Measurements from ENCODE around the gene NECAP2. TPM values are rescaled to one million over a fixed set of nuclear protein-coding genes. Genes with fewer than 3 reads are reported as not detected.

Gene NECAP2
- total and polyA plus RNA-seq, 2 of the 4 experiments (the other 2 are of a cell fraction) = 80.5 to 85.1 TPM

DNA sequence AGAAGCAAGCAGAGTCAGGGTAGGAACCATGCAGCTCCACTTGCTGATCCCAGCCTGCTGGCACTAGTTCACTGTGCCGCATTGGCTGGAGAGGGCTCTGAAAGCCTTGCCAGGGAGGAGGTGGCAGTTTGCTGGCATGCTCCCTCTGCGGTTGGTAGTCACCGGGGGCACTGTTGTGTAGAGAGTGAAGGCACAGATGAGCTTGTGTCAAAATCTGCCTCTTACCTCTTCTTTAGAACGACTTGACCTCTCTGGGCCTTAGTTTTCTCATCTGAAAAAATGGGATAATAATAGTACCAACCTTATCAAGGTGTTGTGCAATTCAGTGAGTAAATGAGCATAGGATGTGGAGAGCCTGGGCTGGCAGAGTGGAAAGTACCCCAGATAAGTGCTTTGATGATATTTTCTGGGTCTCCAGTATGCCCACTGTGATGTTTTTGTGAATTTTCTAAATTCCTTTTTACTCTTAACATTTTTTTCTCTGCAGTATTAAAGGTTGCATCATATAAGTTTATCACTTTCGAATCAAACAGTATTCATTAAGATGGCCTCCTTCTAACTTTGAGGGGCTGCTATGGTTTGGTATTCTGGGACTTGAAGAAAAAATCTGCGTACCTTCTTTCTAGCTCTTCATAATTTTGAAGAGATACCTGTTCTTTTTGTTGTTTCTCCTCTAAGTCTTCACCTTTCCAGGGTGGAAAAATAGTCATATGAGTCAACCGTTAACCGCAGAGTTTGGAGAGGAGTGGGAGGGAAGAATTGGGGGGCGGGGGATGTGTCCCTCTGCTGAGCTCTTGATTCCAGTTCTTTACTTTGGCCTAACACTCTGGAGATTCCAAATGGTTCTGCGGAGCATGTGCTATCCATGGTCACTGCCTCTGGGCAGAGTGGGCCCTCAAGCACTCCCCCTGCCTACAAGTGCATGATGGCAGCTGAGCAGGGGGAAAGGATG is 46.7 kb upstream of the NECAP2 start:
- H2BK5ac ChIP-seq (ENCODE audit: low read depth, low read length, poor library complexity, severe bottlenecking) = no peak overlapping the region
- H3K9me3 ChIP-seq (ENCODE audit: control insufficient read depth, insufficient read depth, low read length) = no peaks in the 10 kb centered on the region
- H3K36me3 ChIP-seq (ENCODE audit: control insufficient read depth, insufficient read depth, low read length) = peaks cover 34% of the 10 kb centered on the region
- H2BK20ac ChIP-seq (ENCODE audit: low read depth, low read length) = no peak overlapping the region; the same call in 1 of the 2 replicates
- peak overlapping the region; percentile 75 for H2AK9ac ChIP-seq (replicated peaks; ENCODE audit: low read depth, low read length, poor library complexity)
- peaks cover 37% of the 10 kb centered on the region for H3K9me1 ChIP-seq (ENCODE audit: insufficient read depth, low read length)
- 0 out of 4 replicates have a peak overlapping the region, but pooled peaks of 1 of the 2 experiments have one; percentile 9 for H4K8ac ChIP-seq (ENCODE audit: low read depth in 2 of 2, low read length in 2 of 2)
- no peak overlapping the region for H2BK120ac ChIP-seq (ENCODE audit: low read depth, low read length)
- peaks cover 25% of the 10 kb centered on the region for H3K4me1 ChIP-seq (ENCODE audit: control insufficient read depth, insufficient read depth, low read length)
- dilution Hi-C loops (cut with HindIII; ENCODE audit: low sequenced_read_pairs, unreplicated experiment) = no loop called here
- BruUV-seq (replicated peaks) = no TSS peak
- DNase-seq = no peak
- H3K4me2 ChIP-seq (ENCODE audit: low read depth, low read length) = no peak overlapping the region
- ATAC-seq (ENCODE audit: low read depth) = no peak
- no peak overlapping the region; the same call in 1 of the 2 replicates for H4K91ac ChIP-seq (ENCODE audit: insufficient read depth, low read depth, low read length)
- H3K4me3 ChIP-seq (ENCODE audit: insufficient read depth, low read depth, low read length) = no peak overlapping the region
- H3K23ac ChIP-seq (ENCODE audit: low read depth, low read length) = no peak overlapping the region; the same call in 1 of the 2 replicates
- no peak overlapping the region for H3K27ac ChIP-seq (ENCODE audit: insufficient read depth, low read length)
- H2AK5ac ChIP-seq (ENCODE audit: low read depth, low read length) = no peak overlapping the region
- TF ChIP-seq, protein P1, sequence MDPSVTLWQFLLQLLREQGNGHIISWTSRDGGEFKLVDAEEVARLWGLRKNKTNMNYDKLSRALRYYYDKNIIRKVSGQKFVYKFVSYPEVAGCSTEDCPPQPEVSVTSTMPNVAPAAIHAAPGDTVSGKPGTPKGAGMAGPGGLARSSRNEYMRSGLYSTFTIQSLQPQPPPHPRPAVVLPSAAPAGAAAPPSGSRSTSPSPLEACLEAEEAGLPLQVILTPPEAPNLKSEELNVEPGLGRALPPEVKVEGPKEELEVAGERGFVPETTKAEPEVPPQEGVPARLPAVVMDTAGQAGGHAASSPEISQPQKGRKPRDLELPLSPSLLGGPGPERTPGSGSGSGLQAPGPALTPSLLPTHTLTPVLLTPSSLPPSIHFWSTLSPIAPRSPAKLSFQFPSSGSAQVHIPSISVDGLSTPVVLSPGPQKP (IDR thresholded peaks at IDR 0.05; ENCODE audit: borderline replicate concordance, low read depth, low read length) = no peak
- TF ChIP-seq CEBPB (IDR thresholded peaks at IDR 0.05; ENCODE audit: low read depth, low read length) = peak; percentile 75
- no peak overlapping the region for H3K14ac ChIP-seq (replicated peaks; ENCODE audit: low read depth, low read length)
- H2BK15ac ChIP-seq (ENCODE audit: low read depth, low read length) = no peak overlapping the region
- in situ Hi-C loops (cut with MboI; ENCODE audit: low sequenced_read_pairs) = no loop called here
- H4K5ac ChIP-seq (ENCODE audit: low read depth, low read length) = no peak overlapping the region
- 100% methylated on average over 1 of the region's 10 CpGs; no CpG with 5 or more reads in 1 of the 2 experiments for WGBS, 2 experiments (ENCODE audit: extremely low coverage in 2 of 2, insufficient read length in 1 of 2)
- no peak overlapping the region for H3K56ac ChIP-seq (ENCODE audit: extremely low read depth, insufficient read depth, low read length)
- H3K27me3 ChIP-seq (ENCODE audit: control insufficient read depth, insufficient read depth, low read length) = no peaks in the 10 kb centered on the region
- no peak overlapping the region for H3K9ac ChIP-seq (ENCODE audit: low read depth, low read length)
- ChIA-PET POLR2A (ENCODE audit: unreplicated experiment) (no interaction called here), CTCF (interaction anchor here (1.4 kb wide), 1 partner anchor 18 kb away, joined by 3 read pairs; no protein-coding TSS in a partner anchor)
- H3K18ac ChIP-seq (ENCODE audit: low read depth, low read length) = no peak overlapping the region
- no peak overlapping the region; the same call in 1 of the 2 replicates for H3K4ac ChIP-seq (ENCODE audit: low read depth, low read length)
- intact Hi-C loops (cut with micrococcal nuclease) = no loop called here
- H4K20me1 ChIP-seq (ENCODE audit: insufficient read depth, low read length) = peaks cover 49% of the 10 kb centered on the region
- H2AFZ ChIP-seq (replicated peaks; ENCODE audit: low read length, poor library complexity) = no peak overlapping the region
- peaks cover 28 to 87% of the 10 kb centered on the region in 2 experiments; a peak in 3 of 4 replicates for H3K79me1 ChIP-seq (ENCODE audit: low read depth in 1 of 2, low read length in 2 of 2)
